KMS-11 (cell line): ENCODE measurements around the gene ANO7.

Experiments used
- H2AFZ ChIP-seq: fragments of 200-600 bp; sonication (generic); 2 replicates; pipeline ENCODE4 v1.6.1; 2016; ENCODE audit warnings: antibody characterized with exemption, mixed run types, low read depth
- H3K27ac ChIP-seq: fragments of 200-600 bp; sonication (generic); 2 replicates; pipeline ENCODE4 v1.6.1; 2016; ENCODE audit warnings: mild to moderate bottlenecking, mixed run types
- H3K27me3 ChIP-seq: fragments of 200-600 bp; sonication (generic); 2 replicates; pipeline ENCODE4 v1.6.1; 2017; ENCODE audit warnings: mild to moderate bottlenecking, low read depth, mixed run types, moderate library complexity; ENCODE audit not compliant: insufficient read depth
- H3K36me3 ChIP-seq: fragments of 200-600 bp; sonication (generic); 2 replicates; pipeline ENCODE4 v1.6.1; 2017; ENCODE audit warnings: mild to moderate bottlenecking, mixed run types; ENCODE audit not compliant: insufficient read depth
- H3K4me1 ChIP-seq: fragments of 200-600 bp; sonication (generic); 2 replicates; pipeline ENCODE4 v1.6.1; 2016; ENCODE audit warnings: mild to moderate bottlenecking, low read depth, mixed run types; ENCODE audit not compliant: poor library complexity, severe bottlenecking
- H3K4me2 ChIP-seq: fragments of 200-600 bp; sonication (generic); 2 replicates; pipeline ENCODE4 v1.7.0; 2016; ENCODE audit warnings: mild to moderate bottlenecking, mixed run types
- H3K4me3 ChIP-seq: fragments of 200-600 bp; sonication (generic); IDR thresholded peaks from 2 replicates; pipeline ENCODE4 v1.6.1; 2017; ENCODE audit warnings: low read depth, low read length, mixed read lengths; ENCODE audit not compliant: insufficient read depth
- H3K79me2 ChIP-seq: fragments of 200-600 bp; sonication (generic); 2 replicates; pipeline ENCODE4 v1.6.1; 2016; ENCODE audit warnings: low read depth, mixed run types; ENCODE audit not compliant: insufficient read depth
- H3K9ac ChIP-seq: fragments of 200-600 bp; sonication (generic); 2 replicates; pipeline ENCODE4 v1.6.1; 2016; ENCODE audit warnings: mild to moderate bottlenecking, mixed run types
- H4K20me1 ChIP-seq: fragments of 200-600 bp; sonication (generic); 2 replicates; pipeline ENCODE4 v1.6.1; 2016; ENCODE audit warnings: mild to moderate bottlenecking, mixed run types; ENCODE audit not compliant: insufficient read depth
- TF ChIP-seq, protein P1 (sequence below): fragments of 200-600 bp; sonication (generic); conservative IDR thresholded peaks from 2 replicates; pipeline ENCODE4 v1.6.1; 2017; ENCODE audit warnings: low read depth, mild to moderate bottlenecking, antibody characterized with exemption, low read length, moderate library complexity, mixed read lengths

ANO7 gene

DNA sequence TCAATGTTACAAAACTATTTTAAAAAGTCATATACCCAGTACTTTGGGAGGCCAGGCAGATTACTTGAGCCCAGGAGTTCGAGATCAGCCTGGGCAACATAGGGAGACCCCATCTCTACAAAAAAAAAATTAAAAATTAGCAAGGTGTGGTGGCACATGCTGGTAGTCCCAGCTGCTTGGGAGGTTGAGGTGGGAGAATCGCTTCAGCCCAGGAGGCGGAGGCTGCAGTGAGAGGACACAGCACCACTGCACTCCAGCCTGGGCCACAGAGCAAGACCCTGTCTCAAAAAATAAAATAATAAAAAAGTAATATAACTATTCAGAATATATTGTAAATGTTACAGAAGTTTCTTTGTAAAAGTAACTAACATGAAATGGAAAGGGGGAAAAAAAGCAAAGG, 41.1 kb upstream of the ANO7 start:
- no peak overlapping the region for H3K9ac ChIP-seq
- H3K27ac ChIP-seq: no peak overlapping the region
- TF ChIP-seq, protein P1, sequence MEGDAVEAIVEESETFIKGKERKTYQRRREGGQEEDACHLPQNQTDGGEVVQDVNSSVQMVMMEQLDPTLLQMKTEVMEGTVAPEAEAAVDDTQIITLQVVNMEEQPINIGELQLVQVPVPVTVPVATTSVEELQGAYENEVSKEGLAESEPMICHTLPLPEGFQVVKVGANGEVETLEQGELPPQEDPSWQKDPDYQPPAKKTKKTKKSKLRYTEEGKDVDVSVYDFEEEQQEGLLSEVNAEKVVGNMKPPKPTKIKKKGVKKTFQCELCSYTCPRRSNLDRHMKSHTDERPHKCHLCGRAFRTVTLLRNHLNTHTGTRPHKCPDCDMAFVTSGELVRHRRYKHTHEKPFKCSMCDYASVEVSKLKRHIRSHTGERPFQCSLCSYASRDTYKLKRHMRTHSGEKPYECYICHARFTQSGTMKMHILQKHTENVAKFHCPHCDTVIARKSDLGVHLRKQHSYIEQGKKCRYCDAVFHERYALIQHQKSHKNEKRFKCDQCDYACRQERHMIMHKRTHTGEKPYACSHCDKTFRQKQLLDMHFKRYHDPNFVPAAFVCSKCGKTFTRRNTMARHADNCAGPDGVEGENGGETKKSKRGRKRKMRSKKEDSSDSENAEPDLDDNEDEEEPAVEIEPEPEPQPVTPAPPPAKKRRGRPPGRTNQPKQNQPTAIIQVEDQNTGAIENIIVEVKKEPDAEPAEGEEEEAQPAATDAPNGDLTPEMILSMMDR: no peak
- no peaks in the 10 kb centered on the region for H3K36me3 ChIP-seq
- H3K4me3 ChIP-seq: no peak overlapping the region
- no peak overlapping the region for H3K4me2 ChIP-seq
- no peak overlapping the region for H2AFZ ChIP-seq
- H3K79me2 ChIP-seq: peaks cover 10% of the 10 kb centered on the region; the same call in 1 of the 2 replicates
- no peaks in the 10 kb centered on the region for H4K20me1 ChIP-seq
- H3K27me3 ChIP-seq: no peaks in the 10 kb centered on the region
- H3K4me1 ChIP-seq: peaks cover 8% of the 10 kb centered on the region

DNA sequence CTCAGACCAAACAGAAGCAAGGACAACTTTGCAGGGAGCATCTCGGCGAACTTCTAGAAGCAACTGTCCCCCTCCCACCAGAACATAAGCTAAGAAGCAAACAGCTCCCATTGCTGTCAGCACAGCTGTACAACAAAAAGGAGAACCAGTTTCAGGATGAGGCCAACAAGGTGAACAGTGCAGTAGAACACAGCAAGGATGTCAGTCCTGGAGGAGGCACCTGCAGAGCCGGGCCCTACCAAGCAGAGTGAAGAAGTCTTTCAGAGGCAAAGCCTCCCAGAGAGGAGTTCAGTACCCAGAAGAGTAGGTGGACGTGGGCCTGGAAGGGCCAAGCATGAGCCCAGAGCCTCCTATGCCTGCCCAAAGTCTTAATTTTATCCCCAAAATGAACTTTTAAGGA, 40.2 kb upstream of the ANO7 start:
- Histone ChIP-seq H3K4me2 (peak overlapping the region; percentile 93; the same call in 1 of the 2 replicates), H3K36me3 (no peaks in the 10 kb centered on the region), H3K79me2 (peaks cover 14% of the 10 kb centered on the region; the same call in 1 of the 2 replicates), H3K9ac (no peak overlapping the region; the same call in 1 of the 2 replicates), H3K27me3 (no peaks in the 10 kb centered on the region), H2AFZ (peak overlapping the region; percentile 88; the same call in 1 of the 2 replicates), H3K4me3 (no peak overlapping the region), H3K27ac (no peak overlapping the region), H4K20me1 (no peaks in the 10 kb centered on the region), H3K4me1 (peaks cover 8% of the 10 kb centered on the region)
- TF ChIP-seq, protein P1: no peak

DNA sequence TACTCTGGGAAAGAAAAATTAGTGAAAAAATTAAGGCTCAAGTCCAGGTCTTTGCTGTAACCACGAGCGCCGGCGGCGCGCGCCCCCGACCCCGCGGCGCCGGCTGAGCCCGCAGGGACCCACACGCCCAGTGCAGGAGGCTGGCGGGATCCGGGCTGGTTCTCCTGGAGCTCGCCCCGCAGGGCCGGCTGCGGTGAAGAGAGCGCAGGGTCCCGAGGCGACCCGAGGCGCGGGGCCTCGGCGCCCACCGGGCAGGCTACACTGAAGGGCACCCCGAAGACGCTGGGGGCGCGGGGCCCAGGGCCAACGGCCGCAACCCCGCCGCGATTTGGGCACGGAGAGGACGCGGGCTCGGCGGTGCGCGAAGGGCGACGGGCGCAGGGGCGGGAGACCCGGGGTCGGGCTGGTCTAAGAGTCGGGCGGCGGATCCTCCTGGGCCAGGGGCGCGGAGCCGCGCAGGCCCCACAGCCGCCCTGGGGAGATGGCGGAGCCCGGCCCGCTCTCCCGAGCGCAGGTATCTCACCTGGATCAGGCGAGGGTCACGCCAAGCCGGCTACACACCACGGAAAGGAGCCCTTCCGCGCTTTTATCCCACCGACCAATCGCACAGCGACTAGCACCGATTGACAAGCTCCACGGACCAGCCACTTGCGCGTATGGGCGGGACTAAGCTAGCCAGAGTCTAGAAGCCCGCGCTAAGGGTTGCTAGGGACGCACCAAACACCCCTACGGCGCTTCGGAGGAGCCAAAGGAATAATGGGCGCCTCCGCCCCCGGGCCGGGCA, 39.4 kb upstream of the ANO7 start, which contains the start of gene PASK:
Gene PASK (minus strand): TSS at position 582 of the 784 bp plus-strand sequence. CDS start 6,440 bp downstream, outside the sequence.
- Histone ChIP-seq H3K4me1 (peaks cover 8% of the 10 kb centered on the region), H3K36me3 (no peaks in the 10 kb centered on the region), H2AFZ (peak within 1 kb of the TSS; percentile 88), H3K27ac (no peak within 1 kb of the TSS), H3K4me2 (peak within 1 kb of the TSS; percentile 93), H3K79me2 (peaks cover 14% of the 10 kb centered on the region; the same call in 1 of the 2 replicates), H4K20me1 (no peaks in the 10 kb centered on the region), H3K4me3 (peak within 1 kb of the TSS; percentile 8), H3K27me3 (no peaks in the 10 kb centered on the region), H3K9ac (peak within 1 kb of the TSS; percentile 61)
- TF ChIP-seq, protein P1: no peak

DNA sequence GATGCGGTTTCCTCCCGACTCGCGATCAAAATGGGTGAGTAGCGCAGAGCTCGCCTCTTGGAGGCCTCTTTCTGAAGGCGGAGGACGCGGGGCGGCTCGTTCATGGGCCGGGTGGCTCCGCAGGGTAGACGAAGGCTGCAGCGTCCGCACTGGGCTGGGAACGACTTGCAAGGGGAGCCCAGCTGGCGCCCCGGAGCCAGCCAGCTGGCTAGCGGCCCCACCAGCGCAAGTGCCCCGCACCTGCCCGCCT, 38.9 kb upstream of the ANO7 start:
- Histone ChIP-seq H3K4me1 (peaks cover 8% of the 10 kb centered on the region), H4K20me1 (no peaks in the 10 kb centered on the region), H3K4me2 (peak overlapping the region; percentile 93; the same call in 1 of the 2 replicates), H3K4me3 (no peak overlapping the region), H3K27me3 (no peaks in the 10 kb centered on the region), H3K79me2 (peaks cover 14% of the 10 kb centered on the region; the same call in 1 of the 2 replicates), H3K27ac (no peak overlapping the region), H3K36me3 (no peaks in the 10 kb centered on the region), H3K9ac (peak overlapping the region; percentile 61; the same call in 1 of the 2 replicates), H2AFZ (peak overlapping the region; percentile 88)
- TF ChIP-seq, protein P1: no peak
